Inferior parietal cortex (tissue), 1 donor: ENCODE data around the gene ITSN1.
"Not testable (repeated sequence)": the region's sequence is repeated elsewhere in the genome, so short reads cannot be mapped to it uniquely, and the experiment has no call there.

Experiments
- DNase-seq: peaks from one replicate; pipeline ENCODE4 v3.0.0-alpha.2; 2016; ENCODE audit errors: extremely low spot score

Gene ITSN1

DNA sequence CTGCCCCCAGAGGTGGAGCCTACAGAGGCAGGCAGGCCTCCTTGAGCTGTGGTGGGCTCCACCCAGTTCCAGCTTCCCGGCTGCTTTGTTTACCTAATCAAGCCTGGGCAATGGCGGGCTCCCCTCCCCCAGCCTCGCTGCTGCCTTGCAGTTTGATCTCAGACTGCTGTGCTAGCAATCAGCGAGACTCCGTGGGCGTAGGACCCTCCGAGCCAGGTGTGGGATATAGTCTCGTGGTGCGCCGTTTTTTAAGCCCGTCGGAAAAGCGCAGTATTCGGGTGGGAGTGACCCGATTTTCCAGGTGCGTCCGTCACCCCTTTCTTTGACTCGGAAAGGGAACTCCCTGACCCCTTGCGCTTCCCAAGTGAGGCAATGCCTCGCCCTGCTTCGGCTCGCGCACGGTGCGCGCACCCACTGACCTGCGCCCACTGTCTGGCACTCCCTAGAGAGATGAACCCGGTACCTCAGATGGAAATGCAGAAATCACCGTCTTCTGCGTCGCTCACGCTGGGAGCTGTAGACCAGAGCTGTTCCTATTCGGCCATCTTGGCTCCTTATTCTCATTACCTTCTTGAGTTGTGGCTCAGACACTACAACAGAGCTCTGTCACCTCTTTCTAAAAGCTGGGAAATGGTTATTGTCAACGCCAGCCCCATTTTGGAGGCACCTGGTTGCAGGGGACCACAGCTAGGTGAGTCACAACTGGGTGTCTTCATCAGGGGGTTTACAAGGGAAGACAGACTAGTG, 288.9 kb downstream of the ITSN1 start:
- not testable (repeated sequence) for DNase-seq

DNA sequence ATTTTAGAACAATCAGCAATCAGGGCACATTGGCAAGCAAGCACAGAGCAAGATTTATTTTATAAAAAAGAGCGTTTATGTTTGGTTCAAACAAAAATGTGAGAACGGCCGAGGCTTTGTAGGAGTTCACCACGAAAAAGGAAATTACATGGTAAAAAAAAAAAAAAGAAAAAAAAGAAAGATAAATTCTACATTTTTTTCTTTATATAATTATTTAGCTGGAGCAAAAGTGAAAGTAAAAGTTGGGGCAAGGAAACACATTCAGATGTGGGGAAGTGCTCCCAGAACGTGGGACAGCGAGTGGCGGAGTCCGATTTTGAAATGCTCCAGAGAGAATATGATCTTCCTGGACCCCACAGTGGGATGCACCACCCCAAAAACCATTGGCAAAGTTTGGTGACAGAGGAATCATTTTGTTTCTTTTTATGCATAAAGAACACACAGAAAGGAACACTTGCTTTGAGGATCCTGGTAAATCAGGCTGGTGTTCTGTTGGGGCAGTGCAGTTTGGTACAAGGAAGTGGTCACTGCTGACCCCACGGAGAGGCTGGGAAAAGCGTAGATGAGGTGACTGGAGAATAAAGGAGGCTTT, 289.6 kb downstream of the ITSN1 start:
- DNase-seq, result no peak

DNA sequence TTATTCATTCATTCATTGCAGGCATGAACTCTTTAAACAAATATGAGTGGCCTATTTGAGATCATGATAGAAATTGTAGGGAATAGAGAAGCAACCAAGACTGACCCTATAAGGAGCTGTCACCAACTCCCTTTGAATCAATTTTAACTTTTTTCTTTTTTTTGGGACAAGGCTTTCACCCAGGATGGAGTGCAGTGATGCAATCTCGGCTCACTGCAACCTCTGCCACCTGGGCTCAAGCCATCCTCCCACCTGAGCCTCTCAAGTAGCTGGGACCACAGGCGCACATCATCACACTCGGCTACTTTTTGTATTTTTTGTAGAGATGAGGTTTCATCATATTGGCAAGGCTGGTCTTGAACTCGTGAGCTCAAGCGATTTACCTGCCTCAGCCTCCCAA, 290.4 kb downstream of the ITSN1 start:
- DNase-seq, result no peak

DNA sequence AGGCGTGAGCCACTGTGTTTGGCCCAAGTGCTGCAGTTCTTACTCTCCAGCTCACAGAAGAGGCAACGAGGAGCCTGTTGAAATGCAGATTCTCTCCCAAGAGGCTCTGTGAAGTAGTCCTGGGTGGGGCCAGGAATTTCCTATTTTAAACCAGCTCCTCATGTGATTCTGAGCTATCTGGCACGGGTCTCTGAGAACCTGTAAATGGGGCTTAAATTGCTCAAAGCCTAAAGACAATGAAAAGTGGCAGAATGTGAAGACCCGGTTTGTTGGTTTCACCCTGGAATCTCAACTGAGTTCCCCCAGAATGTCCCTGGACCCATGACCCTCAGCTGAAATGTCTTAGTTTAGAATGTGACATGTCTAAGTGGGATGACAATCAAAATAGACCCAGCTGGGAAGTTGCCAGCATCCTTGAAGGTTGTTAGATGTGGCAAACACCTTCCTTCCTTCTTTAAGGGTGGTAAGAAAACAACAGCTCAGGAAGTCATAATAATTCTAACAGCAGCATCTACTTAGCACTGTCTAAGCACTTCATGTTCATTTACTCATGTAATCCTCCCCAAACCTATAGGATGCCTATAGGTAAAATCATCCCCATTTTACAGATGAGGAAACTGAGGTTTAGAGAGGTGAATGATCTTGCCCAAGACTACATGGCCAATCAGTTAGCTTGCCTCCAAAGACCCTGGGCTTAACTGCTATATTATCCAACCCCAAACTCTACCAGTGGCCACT, 294.2 kb downstream of the ITSN1 start:
- no peak for DNase-seq

DNA sequence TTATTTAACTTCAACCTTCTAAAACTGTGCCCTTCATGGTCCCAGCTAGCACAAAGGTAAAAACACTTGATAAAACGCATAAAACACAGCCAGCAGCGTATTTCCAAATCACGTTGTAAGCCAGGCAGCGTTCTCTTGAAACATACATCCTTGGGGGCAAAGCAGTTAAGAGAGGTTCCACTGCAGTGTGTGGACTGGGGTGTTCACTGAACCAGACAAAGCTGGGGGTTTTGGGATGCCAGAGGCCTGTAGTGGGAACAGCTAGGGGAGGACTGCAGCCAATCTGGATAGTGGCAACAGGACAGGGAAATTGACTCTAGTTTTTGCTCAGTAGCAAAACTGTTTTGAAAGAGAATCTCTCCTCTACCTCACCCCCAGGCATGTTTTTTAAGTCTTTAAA, 294.8 kb downstream of the ITSN1 start:
- no peak for DNase-seq

DNA sequence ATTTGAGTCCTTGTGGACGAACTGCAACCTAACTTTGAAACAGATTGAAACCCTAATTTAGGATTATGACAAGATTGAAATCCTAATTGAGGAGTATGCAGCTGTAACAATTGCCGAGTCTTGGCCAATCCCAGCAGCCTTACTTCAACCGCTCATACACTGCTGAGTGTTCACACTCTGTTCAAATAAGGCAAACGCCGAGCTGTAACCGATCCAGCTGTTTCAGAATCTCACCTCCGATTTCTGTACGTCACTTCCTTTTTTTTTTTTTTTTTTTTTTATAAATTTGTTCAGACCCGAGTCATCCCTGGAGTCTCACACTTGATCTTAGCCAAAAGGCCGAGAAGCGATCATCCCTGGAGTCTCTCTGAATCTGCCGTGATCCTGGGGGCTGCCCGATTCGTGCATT, 295.6 kb downstream of the ITSN1 start:
- no peak for DNase-seq

DNA sequence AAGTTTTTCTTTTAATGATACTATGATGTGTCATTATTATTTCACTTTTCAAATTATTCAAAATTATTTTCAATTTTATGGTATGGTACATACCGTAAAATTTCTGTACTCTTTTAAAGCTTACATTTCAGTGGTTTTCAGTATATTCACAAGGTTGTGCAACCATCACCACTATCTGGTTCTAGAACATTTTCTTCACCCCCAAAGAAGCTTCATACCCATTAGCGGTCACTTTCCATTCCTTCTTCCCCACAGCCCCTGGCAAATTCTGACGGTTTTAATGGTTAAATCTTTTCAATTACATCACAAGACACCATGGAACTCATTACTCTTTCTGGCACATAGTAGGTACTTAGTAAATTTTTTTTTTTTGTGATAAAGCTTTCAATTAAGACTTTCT, 296.1 kb downstream of the ITSN1 start:
- DNase-seq, result no peak

DNA sequence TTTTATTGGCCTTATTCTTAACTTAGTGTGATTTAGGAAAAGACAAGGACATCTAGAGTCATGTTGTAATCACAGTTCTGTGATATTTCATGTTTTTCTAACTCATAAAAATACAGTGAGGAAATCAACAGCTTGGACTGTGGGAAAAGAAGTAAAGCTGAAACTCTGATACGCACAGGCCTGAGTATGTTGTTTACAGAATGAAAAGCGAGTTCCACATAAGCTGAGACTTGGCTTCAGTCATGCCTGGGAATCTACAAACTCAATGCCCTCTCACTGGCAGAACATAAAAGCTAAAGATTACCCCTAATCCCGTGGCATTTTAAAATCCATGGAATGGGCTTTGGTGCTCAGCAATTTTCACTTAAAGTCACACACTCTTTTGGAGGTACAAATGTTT, 296.9 kb downstream of the ITSN1 start:
- DNase-seq, result no peak

DNA sequence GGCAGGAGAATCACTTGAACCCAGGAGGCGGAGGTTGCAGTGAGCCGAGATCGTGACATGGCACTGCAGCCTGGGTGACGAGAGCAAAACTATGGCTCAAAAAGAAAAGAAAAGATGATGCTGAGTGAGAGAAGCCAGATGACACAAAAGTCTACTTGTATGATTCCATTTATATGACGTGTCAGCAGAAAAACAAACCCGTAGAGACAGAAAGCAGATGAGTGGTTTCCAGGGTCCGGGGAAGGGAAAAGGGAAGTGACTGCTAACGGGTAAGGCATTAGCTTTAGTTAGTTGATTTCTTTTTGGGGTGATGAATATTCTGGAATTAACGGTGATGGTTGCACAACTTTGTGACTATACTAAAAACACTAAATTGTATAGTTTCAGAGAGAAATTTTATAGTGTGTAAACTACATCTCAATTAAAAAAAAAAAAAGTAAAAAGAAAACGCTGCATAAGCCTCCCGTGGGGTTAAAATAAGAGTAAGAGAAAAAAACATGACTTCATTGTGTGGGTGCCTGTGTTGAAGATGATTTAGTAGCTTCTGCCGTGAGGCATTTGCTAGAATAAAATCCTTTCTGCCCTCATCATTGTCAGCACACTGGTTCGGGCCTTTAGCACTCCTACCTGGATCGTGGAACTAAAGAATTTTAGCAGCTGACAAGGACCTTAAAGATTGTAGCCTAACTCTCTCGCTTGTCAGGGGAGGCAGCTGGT, 298.0 kb downstream of the ITSN1 start:
- no peak for DNase-seq

DNA sequence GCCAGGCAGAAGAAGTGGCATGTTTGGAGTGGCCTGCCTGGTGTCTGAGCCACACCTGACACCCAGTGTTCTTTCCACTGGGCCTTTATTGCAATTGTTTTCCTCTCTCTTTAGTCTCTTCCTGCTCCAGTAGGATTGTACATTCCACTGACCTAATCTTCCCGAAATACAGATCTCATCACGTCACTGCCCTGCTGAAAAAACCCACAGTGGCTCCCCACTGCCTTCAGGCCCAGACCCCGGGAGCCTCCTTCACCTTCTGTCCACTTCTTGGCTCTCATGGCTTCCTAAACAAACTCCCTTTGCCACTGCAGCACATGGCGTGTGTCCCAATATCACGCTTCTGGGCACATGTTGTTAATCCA, 298.6 kb downstream of the ITSN1 start:
- no peak for DNase-seq

DNA sequence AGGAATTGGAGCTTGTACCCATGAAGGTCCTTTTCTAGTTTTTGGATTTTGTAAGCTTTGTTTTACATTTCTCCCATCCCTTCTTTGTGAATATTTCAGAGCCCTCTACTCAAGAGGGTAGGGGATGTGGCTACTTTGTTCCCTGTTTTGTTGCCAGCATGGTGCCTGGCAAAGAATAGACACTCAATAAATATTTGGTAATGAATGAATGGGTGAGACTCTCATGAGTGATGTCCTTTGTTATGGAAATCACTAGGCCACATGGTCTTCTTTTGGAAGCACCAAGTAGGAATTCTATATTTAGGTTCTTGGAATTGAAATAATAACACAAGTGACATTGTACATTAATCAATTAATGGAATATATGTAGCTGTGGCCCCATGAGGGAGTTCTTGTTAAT, 300.1 kb downstream of the ITSN1 start:
- DNase-seq, result no peak

DNA sequence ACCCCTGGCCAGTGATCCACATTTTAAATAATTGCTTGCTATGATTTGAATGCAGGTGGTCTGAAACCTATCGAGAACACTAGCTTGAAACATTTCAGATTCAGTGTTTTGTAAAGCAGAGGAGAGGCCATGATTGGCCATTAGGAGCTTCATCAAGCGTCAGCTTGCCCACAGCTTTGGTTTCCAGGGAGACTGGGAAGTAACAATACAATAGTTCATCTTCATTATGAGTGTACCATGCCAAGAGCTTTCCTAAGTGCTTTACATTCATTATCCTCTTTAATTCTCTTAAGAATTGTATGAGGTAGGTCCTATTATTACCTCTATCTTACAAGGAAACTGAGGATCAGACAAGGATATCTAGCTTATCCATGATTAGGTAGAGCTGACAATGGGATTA, 301.0 kb downstream of the ITSN1 start:
- DNase-seq, result no peak

DNA sequence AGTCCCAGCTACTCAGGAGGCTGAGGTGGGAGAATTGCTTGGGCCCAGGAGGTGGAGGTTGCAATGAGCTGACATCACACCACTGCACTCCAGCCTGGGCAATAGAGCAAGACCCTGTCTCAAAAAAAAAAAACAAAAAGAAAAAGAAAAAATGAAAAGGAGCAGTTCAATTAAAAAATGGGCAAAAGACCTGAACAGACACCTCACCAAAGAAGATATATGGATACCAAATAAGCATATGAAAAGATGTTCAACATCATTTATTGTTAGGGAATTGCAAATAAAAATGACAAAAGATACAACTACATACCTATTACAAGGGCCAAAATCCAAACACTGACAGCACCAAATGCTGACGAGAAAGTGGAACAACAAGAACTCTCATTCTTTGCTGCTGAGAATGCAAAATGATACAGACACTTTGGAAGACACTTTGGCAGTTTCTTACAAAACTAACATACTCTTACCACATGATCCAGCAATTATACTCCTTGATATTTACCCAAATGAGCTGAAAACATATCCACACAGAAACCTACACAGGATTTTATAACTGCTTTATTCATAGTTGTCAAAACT, 302.0 kb downstream of the ITSN1 start:
- DNase-seq, result no peak

DNA sequence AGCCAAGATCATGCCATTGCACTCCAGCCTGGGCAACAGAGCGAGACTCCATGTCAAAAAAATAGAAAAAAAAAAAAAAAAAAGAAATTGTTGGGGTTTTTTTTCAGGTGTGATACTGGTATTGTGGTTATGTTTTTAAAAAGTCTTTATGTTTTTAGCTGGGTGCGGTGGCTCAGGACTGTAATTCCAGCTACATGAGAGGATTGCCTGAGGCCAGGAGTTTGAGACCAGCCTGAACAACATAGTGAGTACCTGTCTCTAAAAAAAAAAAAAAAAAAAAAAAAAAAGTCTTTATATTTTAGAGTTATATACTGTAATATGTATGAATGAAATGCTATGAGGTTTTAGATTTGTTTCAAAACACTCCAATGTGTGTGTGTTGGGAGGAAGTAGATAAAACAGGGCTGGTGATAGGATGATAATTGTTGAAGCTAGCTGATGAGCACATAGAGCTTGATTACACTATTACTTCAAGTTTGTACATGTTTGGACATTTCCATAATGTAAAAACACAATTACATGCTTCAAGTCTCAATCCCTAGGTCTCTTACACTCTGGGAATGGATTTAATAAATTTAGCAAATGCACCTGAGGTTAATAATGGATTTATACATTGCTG, 303.5 kb downstream of the ITSN1 start:
- DNase-seq, result no peak

DNA sequence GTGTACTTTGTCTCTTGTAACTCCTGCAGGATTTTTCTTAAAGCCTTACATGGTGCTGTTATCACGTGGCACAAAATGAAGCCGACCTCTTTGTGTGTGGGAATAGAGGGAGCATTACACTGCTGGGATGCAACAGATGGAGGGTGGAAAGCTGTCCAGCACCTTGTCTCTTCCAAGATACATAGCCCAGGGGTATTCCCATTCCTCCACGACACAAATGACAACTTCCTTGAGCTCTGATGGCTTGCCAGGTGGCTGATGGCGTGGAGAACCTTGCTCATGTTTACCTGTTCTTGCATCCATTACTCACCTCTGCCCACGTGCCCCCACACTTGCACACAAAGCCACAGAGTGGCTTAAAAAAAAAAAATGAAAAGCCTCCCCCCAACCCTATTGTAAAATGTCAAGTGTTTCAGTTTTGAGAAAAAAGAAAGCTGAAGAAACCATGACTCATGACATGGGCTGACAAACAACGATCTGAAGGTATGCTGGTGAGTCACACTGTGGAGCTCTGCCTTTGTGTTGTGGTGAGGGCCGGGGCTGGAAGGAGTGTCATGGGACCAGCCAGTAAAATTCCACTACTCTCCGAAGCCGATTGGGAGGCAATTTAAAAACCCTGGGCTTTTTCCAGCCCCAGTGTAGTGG, 305.3 kb downstream of the ITSN1 start:
- DNase-seq, result peak; percentile 78

DNA sequence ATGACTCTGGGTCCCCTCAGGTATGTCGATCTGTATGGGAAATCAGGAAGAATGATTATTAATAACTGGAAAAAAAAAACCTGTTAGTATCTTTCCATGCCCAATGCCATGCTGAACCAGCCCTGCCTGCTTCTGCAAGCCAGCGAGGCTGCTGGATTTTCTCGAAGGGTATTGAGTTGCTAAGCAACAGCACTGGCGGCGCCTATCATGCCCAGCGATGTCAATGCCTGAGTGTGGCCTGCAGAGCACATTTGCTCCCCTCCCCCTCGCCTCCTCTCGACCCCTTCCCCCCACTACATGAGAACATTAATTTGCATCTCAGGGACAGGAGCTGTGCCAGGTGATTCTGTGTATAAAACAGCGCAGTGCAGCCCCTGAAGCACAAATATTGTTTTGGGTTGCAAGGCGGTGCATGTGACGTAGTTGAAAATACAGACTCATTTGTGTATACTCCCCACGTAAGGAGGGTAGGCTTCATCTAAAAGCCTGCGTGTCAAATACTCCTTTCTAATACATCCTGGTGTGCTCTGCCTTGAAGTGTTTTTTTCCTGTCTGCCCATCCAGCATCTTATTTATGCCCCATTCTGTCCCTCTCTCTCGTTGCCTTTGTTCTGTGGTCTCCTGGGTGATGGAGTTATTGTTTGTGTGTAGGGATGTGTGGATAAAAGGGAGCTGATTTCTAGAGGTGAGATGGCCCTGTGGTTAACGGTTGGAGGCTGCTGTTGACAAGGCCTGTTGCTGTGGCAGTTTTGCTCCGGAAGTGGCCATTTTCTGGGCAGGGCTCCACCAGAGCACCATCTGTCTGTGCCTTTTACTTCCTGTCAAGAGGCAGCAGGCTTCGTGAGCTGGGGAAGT, 306.0 kb downstream of the ITSN1 start:
- DNase-seq, result peak; percentile 40

DNA sequence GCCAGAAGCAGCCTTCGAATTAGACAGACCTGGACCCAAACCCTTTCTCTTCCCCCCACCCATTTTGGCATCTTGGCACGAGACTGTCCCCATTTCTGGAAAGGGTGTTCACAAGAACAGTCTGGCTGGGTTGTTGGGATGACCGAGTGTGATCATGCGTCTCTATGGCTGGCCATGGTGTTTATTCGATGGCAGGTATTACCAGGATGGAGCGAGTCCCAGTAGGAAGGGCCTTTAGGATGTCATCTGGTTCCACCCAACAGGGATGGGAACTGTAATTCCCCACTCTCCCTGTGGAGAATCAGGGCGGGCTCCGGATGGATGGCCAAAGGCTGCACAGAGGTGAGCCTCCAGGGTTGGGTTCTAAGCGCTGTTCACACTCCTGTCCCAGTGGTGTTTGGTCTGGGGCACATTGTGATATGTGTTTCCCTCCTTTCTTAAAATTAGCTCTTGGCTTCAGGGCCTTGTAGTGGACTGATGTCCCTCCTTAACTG, 306.7 kb downstream of the ITSN1 start:
- no peak for DNase-seq
